OCI-LY7 (cell line): ENCODE measurements around the gene TLR6. TPM values are rescaled to one million over a fixed set of nuclear protein-coding genes. Genes with fewer than 3 reads are reported as not detected.

Experiments
- BruUV-seq: library from RNA; stranded (reverse); fragments of 400-500 nt; replicated peaks from 2 replicates; lab custom pipeline; 2021; lab: Mats Ljungman, UMichigan
- CTCF ChIA-PET: fragments of 300-600 bp; sonication (Branson Sonifier 250); formaldehyde crosslinking; loops from one replicate; lab custom pipeline; 2022; ENCODE audit warnings: antibody characterized with exemption; ENCODE audit not compliant: unreplicated experiment; lab: Charles Lee
- POLR2A ChIA-PET: fragments of 300-600 bp; sonication (Branson Sonifier 250); formaldehyde crosslinking; loops from one replicate; lab custom pipeline; 2022; ENCODE audit warnings: antibody characterized with exemption; lab: Charles Lee
- DNase-seq: peaks from one replicate; pipeline ENCODE4 v3.0.0-alpha.2; 2015; ENCODE audit warnings: low spot score
- H2AFZ ChIP-seq: fragments of 200-600 bp; sonication (generic), shearing (Covaris generic); 2 replicates; pipeline ENCODE4 v1.6.1; 2014; ENCODE audit warnings: mild to moderate bottlenecking, antibody characterized with exemption, low read length, moderate library complexity
- H3K27ac ChIP-seq: fragments of 200-600 bp; sonication (generic); 2 replicates; pipeline ENCODE4 v1.5.1; 2014; ENCODE audit warnings: mixed run types, low read depth, mild to moderate bottlenecking, moderate library complexity, low read length, inconsistent platforms; ENCODE audit not compliant: poor library complexity, severe bottlenecking
- H3K36me3 ChIP-seq: fragments of 200-600 bp; sonication (generic); 2 replicates; pipeline ENCODE4 v1.6.1; 2014; ENCODE audit warnings: mild to moderate bottlenecking, antibody characterized with exemption, low read length, moderate library complexity, mixed read lengths; ENCODE audit not compliant: insufficient read depth
- H3K4me1 ChIP-seq: fragments of 200-600 bp; sonication (generic); 2 replicates; pipeline ENCODE4 v1.5.1; 2014; ENCODE audit warnings: mild to moderate bottlenecking, low read length; ENCODE audit not compliant: insufficient read depth, poor library complexity, severe bottlenecking
- H3K4me2 ChIP-seq: fragments of 200-600 bp; sonication (generic); 2 replicates; pipeline ENCODE4 v1.6.1; 2014; ENCODE audit warnings: mild to moderate bottlenecking, low read length
- H3K4me3 ChIP-seq: fragments of 200-600 bp; sonication (generic); 2 replicates; pipeline ENCODE4 v1.5.1; 2014; ENCODE audit warnings: mild to moderate bottlenecking, low read depth, low read length; ENCODE audit not compliant: poor library complexity, severe bottlenecking
- H3K79me2 ChIP-seq: fragments of 200-600 bp; sonication (generic); 2 replicates; pipeline ENCODE4 v1.6.1; 2016; ENCODE audit warnings: low read depth, mild to moderate bottlenecking, low read length, moderate library complexity, mixed read lengths; ENCODE audit not compliant: insufficient read depth
- H3K9me2 ChIP-seq: fragments of 200-600 bp; sonication (generic); 2 replicates; pipeline ENCODE4 v1.6.1; 2016; ENCODE audit warnings: mild to moderate bottlenecking, low read length, mixed read lengths; ENCODE audit not compliant: insufficient read depth
- H3K9me3 ChIP-seq: fragments of 200-600 bp; sonication (generic); 2 replicates; pipeline ENCODE4 v1.6.1; 2014; ENCODE audit warnings: mild to moderate bottlenecking, mixed run types, low read length, mixed read lengths
- H4K20me1 ChIP-seq: fragments of 200-600 bp; sonication (generic); 2 replicates; pipeline ENCODE4 v1.6.1; 2014; ENCODE audit warnings: mild to moderate bottlenecking, antibody characterized with exemption, low read length, moderate library complexity, mixed read lengths; ENCODE audit not compliant: insufficient read depth
- CTCF ChIP-seq: fragments of 200-600 bp; sonication (generic); conservative IDR thresholded peaks from 2 replicates; pipeline ENCODE4 v1.5.1; 2014; ENCODE audit warnings: mild to moderate bottlenecking, antibody characterized with exemption, low read length, moderate library complexity, mixed read lengths
- EZH2phosphoT487 ChIP-seq: fragments of 200-600 bp; sonication (generic); IDR thresholded peaks from 2 replicates; pipeline ENCODE4 v1.6.1; 2018; ENCODE audit warnings: low read depth, borderline replicate concordance, mild to moderate bottlenecking, mixed run types, antibody characterized with exemption, low read length, moderate library complexity, mixed read lengths
- intact Hi-C: fragments of 100-400 bp; cut with micrococcal nuclease; formaldehyde crosslinking; loops from one replicate; pipeline ENCODE4 v1.10.0; 2022; ENCODE audit not compliant: unreplicated experiment
- total RNA-seq, 2 experiments: library from RNA; depleted of rRNA in 1 of 2; stranded (reverse); fragments of >200 nt in 1 of 2; shearing (Covaris generic) in 1 of 2; gene quantifications; 2 replicates each; pipeline ENCODE4 v1.2.3, GENCODE V29; 2014 to 2022

The TLR6 gene
- total RNA-seq, 2 experiments from 2014 or later: 1.5 to 9.2 TPM

DNA sequence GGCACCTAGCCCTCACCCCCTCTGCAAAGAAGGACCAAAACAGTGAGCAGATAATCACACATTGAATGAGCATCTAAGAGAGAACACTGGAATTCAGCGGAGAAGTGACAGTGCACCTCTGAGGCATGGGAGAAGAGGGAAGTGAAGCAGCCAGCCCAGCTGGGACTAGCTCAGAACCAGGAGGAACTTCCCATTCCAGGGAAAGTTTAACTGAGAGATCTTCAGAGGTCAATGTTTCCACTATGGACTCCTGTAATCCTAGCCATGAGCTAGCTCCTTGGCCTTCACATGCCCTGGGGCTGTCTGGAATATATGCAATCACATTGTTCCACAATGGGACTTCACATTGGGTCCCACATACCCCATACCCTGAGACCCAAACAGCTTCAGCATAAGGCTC is 24.4 kb downstream of the TLR6 start:
- Histone ChIP-seq H3K79me2 (0 out of 2 replicates have a peak, but pooled peaks cover 5% of the 10 kb centered on the region), H3K9me3 (peaks cover 20% of the 10 kb centered on the region; the same call in 1 of the 2 replicates)

GRCh38 chr4:38831653-38832052 is 25.0 kb downstream of the TLR6 start:
- Histone ChIP-seq H2AFZ (no peak overlapping the region), H3K4me2 (no peak overlapping the region), H4K20me1 (no peaks in the 10 kb centered on the region), H3K27ac (no peak overlapping the region), H3K36me3 (no peaks in the 10 kb centered on the region; the same call in 1 of the 2 replicates), H3K79me2 (0 out of 2 replicates have a peak, but pooled peaks cover 5% of the 10 kb centered on the region), H3K4me3 (no peak overlapping the region), H3K4me1 (no peaks in the 10 kb centered on the region), H3K9me2 (no peaks in the 10 kb centered on the region), H3K9me3 (peaks cover 17% of the 10 kb centered on the region; the same call in 1 of the 2 replicates)
- DNase-seq: no peak
- intact Hi-C loops: no loop called here
- BruUV-seq: no TSS peak
- no peak for TF ChIP-seq EZH2phosphoT487
- no peak for TF ChIP-seq CTCF
- ChIA-PET CTCF (no interaction called here), POLR2A (interaction anchor here (0.6 to 2.3 kb wide), 5 partner anchors 10 to 1621 kb away, joined by 3 to 11 read pairs (median 4); no protein-coding TSS in a partner anchor)

More for the DNA sequence above, 24.4 kb downstream of the TLR6 start:
- H3K4me1 ChIP-seq: no peaks in the 10 kb centered on the region
- BruUV-seq: no TSS peak
- no peaks in the 10 kb centered on the region for H3K36me3 ChIP-seq
- DNase-seq: no peak
- no peak overlapping the region for H2AFZ ChIP-seq
- intact Hi-C loops: no loop called here
- no peaks in the 10 kb centered on the region for H3K9me2 ChIP-seq
- H3K4me2 ChIP-seq: no peak overlapping the region
- TF ChIP-seq CTCF: no peak
- TF ChIP-seq EZH2phosphoT487: no peak
- no peak overlapping the region for H3K4me3 ChIP-seq
- ChIA-PET POLR2A (interaction anchor here (0.6 to 2.3 kb wide), 2 partner anchors 10 to 1620 kb away, joined by 3 to 11 read pairs; no protein-coding TSS in a partner anchor), CTCF (no interaction called here)
- H3K27ac ChIP-seq: no peak overlapping the region
- no peaks in the 10 kb centered on the region for H4K20me1 ChIP-seq

- no peak for DNase-seq
- TF ChIP-seq EZH2phosphoT487: no peak
- TF ChIP-seq CTCF: no peak
- H3K79me2 ChIP-seq: 0 out of 2 replicates have a peak, but pooled peaks cover 5% of the 10 kb centered on the region
- no peak overlapping the region for H2AFZ ChIP-seq
- no peak overlapping the region for H3K4me3 ChIP-seq
- H3K4me1 ChIP-seq: no peaks in the 10 kb centered on the region
- no peaks in the 10 kb centered on the region; the same call in 1 of the 2 replicates for H3K36me3 ChIP-seq
- no peaks in the 10 kb centered on the region for H3K9me2 ChIP-seq
- ChIA-PET POLR2A (interaction anchor here (0.6 to 1.4 kb wide), 3 partner anchors 17 to 203 kb away, joined by 3 to 5 read pairs (median 3); no protein-coding TSS in a partner anchor), CTCF (no interaction called here)
- H3K27ac ChIP-seq: no peak overlapping the region
- no TSS peak for BruUV-seq
- no peak overlapping the region for H3K4me2 ChIP-seq
- intact Hi-C loops: no loop called here
- peaks cover under 1% of the 10 kb centered on the region; the same call in 1 of the 2 replicates for H3K9me3 ChIP-seq
- H4K20me1 ChIP-seq: no peaks in the 10 kb centered on the region
Observed at GRCh38 chr4:38829237-38829636, 27.4 kb downstream of the TLR6 start.
